Gastrocnemius medialis (tissue), 4 donors: Measurements from ENCODE around the gene LPGAT1. TPM values are rescaled to one million over a fixed set of nuclear protein-coding genes. Genes with fewer than 3 reads are reported as not detected.

Source experiments
- ATAC-seq, 2 donors: fragments of 150-250 bp; one replicate each; pipeline ENCODE4 v1.9.1; 2016
- DNase-seq, 2 donors: peaks; one replicate each; pipeline ENCODE4 v3.0.0-alpha.2; 2019
- H3K27ac ChIP-seq, 4 donors: fragments of 200-600 bp; sonication (generic); 1 replicate in 1 of 4; 2 replicates in 3 of 4; pipeline ENCODE4 v1.5.1; 2016 to 2018; ENCODE audit warnings: mild to moderate bottlenecking in 2 of 4, moderate library complexity in 1 of 4
- H3K27me3 ChIP-seq, 3 donors: fragments of 200-600 bp; sonication (generic) in 2 of 3; 1 replicate in 1 of 3; 2 replicates in 2 of 3; pipeline versions ENCODE4 v1.5.1 to v1.6.0; 2016 to 2019; ENCODE audit warnings: mild to moderate bottlenecking in 1 of 3, moderate library complexity in 1 of 3
- H3K36me3 ChIP-seq, 2 donors: fragments of 200-600 bp; sonication (generic) in 1 of 2; one replicate each; pipeline ENCODE4 v1.5.1; 2017 to 2018
- H3K4me1 ChIP-seq, 2 donors: fragments of 200-600 bp; sonication (generic) in 1 of 2; one replicate each; pipeline ENCODE4 v1.5.1; 2016 to 2017; ENCODE audit warnings: mild to moderate bottlenecking in 2 of 2
- H3K4me3 ChIP-seq, 4 donors: fragments of 200-600 bp; sonication (generic) in 3 of 4; 1 replicate in 1 of 4; 2 replicates in 3 of 4; pipeline ENCODE4 v1.5.1; 2016 to 2019; ENCODE audit warnings: mild to moderate bottlenecking in 2 of 4
- H3K9me3 ChIP-seq, 3 donors: fragments of 200-600 bp; sonication (generic) in 2 of 3; 1 replicate in 1 of 3; 2 replicates in 2 of 3; pipeline ENCODE4 v1.5.1; 2016 to 2019
- POLR2A ChIP-seq, 2 donors: fragments of 450-650 bp; IDR thresholded peaks; one replicate each; pipeline ENCODE4 v1.6.1; 2017; ENCODE audit warnings: antibody characterized with exemption in 2 of 2, mild to moderate bottlenecking in 2 of 2, moderate library complexity in 2 of 2
- in situ Hi-C, 4 donors: fragments of 200-750 bp; cut with MboI; loops; one replicate each; pipeline versions ENCODE4 v1.15.0 to v1.8.0; 2017; ENCODE audit warnings: low sequenced_read_pairs in 4 of 4
- intact Hi-C: fragments of 100-400 bp; cut with DNase I; formaldehyde crosslinking; loops from one replicate; pipeline ENCODE4 v1.15.1; 2023; ENCODE audit warnings: low total_unique reads
- total RNA-seq, 4 donors: library from RNA; depleted of rRNA; stranded (reverse); fragments of >200 nt; gene quantifications; one replicate each; pipeline versions ENCODE4 v1.1.0 to v1.2.3, GENCODE V29; 2016
- TF ChIP-seq, protein P1 (sequence below), 5 experiments: fragments of 450-650 bp in 3 of 5; fragments of 200-600 bp in 2 of 5; sonication (generic) in 2 of 5; IDR thresholded peaks in 4 of 5; conservative IDR thresholded peaks in 1 of 5; 1 replicate in 4 of 5; 2 replicates in 1 of 5; pipeline ENCODE4 v1.5.1; 2016 to 2019; ENCODE audit warnings: antibody characterized with exemption in 5 of 5, mild to moderate bottlenecking in 3 of 5, moderate library complexity in 3 of 5

Gene LPGAT1
- total RNA-seq, 4 donors from 2014 or later = 11.2 to 51.4 (median 21.5) TPM

DNA sequence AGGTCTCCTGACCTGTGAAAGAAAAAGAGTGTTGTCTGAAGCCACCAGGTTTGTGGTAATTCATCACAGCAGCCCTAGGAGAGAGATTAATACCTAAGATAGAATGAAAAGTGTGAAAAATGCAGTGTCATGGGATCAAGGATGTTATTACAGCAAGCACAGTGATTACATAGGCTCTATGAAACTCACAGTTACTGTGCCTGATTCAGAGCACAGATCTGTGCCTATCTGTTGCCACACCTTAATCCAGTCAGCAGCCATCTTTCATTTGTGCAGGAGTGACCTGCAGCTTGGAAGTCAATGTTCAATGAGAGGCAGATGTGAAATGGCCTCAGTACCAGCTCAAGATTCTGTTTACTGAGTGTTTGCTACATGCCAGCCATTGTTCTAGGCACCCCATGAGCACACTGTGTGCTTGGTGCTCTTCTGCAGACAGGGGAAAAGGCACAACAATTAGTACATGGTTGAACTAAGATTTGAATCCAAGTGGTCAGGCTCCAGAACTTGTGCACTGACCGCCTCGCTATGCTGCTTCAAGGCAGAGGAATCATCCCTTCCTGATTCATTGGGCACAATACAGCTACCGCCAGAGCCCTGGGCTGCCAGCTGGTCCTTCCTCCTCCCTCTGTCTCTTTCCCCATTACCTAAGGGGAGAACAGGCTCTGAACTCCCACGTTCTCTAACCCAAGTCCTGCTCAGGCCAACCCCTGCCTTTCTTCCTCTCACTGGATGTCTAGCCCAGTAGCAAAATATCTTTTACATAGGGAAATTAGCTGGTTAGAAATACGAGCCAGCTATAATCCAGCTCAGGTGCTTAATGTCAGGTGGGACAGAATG, 98.9 kb downstream of the LPGAT1 start:
- Histone ChIP-seq H3K9me3 (no peaks in the 10 kb centered on the region), H3K4me3 (no peak overlapping the region), H3K4me1 (no peaks in the 10 kb centered on the region), H3K36me3 (no peaks in the 10 kb centered on the region), H3K27ac (no peak overlapping the region), H3K27me3 (no peaks in the 10 kb centered on the region)
- ATAC-seq (no peak), DNase-seq (no peak)
- TF ChIP-seq, protein P1, sequence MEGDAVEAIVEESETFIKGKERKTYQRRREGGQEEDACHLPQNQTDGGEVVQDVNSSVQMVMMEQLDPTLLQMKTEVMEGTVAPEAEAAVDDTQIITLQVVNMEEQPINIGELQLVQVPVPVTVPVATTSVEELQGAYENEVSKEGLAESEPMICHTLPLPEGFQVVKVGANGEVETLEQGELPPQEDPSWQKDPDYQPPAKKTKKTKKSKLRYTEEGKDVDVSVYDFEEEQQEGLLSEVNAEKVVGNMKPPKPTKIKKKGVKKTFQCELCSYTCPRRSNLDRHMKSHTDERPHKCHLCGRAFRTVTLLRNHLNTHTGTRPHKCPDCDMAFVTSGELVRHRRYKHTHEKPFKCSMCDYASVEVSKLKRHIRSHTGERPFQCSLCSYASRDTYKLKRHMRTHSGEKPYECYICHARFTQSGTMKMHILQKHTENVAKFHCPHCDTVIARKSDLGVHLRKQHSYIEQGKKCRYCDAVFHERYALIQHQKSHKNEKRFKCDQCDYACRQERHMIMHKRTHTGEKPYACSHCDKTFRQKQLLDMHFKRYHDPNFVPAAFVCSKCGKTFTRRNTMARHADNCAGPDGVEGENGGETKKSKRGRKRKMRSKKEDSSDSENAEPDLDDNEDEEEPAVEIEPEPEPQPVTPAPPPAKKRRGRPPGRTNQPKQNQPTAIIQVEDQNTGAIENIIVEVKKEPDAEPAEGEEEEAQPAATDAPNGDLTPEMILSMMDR (IDR thresholded peaks at IDR 0.05 in 4 of 5, conservative IDR thresholded peaks at IDR 0.05 in 1 of 5) = no peak
- no peak for TF ChIP-seq POLR2A (IDR thresholded peaks at IDR 0.05)
- intact Hi-C loops = no loop called here
- in situ Hi-C loops = no loop called here

DNA sequence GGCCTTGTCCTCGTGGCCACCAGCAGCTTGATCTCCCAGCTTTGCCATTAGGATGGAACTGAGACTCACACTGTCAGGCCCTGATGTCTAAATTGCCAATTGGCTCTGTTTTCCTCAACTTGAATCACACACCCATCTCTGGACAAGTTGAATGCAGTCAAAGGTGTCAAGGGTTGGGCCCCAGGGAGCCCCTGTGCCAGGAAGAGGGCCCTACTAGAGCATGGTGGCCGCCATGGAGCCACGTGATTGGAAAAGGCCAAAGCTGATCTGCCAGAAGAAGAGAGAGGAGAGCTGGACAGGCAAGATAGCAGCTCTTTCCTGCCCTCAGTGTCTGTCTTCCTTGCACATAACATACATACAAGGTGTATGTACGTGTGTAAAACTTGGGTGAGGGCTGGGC, 100.2 kb downstream of the LPGAT1 start:
- no peak for ATAC-seq
- H3K4me1 ChIP-seq = no peaks in the 10 kb centered on the region
- no peak overlapping the region for H3K27ac ChIP-seq
- no peaks in the 10 kb centered on the region for H3K9me3 ChIP-seq
- H3K36me3 ChIP-seq = no peaks in the 10 kb centered on the region
- intact Hi-C loops = no loop called here
- in situ Hi-C loops = no loop called here
- TF ChIP-seq POLR2A (IDR thresholded peaks at IDR 0.05) = no peak
- TF ChIP-seq, protein P1 (IDR thresholded peaks at IDR 0.05 in 4 of 5, conservative IDR thresholded peaks at IDR 0.05 in 1 of 5) = no peak
- no peak for DNase-seq
- H3K27me3 ChIP-seq = no peaks in the 10 kb centered on the region
- no peak overlapping the region for H3K4me3 ChIP-seq

DNA sequence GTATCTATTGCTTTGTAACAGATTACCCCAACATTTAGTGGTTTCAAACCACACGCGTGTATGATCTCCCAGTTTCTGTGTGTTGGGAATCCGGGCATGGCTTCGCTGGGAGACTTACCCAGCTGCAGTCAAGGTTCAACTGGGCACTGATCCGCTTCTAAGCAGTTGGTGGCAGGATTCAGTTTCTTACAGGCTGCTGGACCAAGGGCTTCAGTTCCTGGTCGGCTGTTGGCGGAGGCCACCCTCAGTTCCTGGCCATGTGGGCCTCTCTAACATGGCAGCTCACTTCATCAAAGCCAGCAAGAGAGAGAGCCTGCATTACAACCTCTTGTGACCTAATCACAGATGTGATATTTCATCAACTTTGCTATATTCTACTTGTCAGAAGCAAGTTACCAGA, 101.3 kb downstream of the LPGAT1 start:
- H3K4me1 ChIP-seq = no peaks in the 10 kb centered on the region
- intact Hi-C loops = no loop called here
- TF ChIP-seq, protein P1 (IDR thresholded peaks at IDR 0.05 in 4 of 5, conservative IDR thresholded peaks at IDR 0.05 in 1 of 5) = no peak
- TF ChIP-seq POLR2A (IDR thresholded peaks at IDR 0.05) = no peak
- no peak overlapping the region for H3K4me3 ChIP-seq
- ATAC-seq (no peak), DNase-seq (no peak)
- H3K36me3 ChIP-seq = no peaks in the 10 kb centered on the region
- in situ Hi-C loops = no loop called here
- H3K27ac ChIP-seq = no peak overlapping the region
- no peaks in the 10 kb centered on the region for H3K27me3 ChIP-seq
- no peaks in the 10 kb centered on the region for H3K9me3 ChIP-seq

DNA sequence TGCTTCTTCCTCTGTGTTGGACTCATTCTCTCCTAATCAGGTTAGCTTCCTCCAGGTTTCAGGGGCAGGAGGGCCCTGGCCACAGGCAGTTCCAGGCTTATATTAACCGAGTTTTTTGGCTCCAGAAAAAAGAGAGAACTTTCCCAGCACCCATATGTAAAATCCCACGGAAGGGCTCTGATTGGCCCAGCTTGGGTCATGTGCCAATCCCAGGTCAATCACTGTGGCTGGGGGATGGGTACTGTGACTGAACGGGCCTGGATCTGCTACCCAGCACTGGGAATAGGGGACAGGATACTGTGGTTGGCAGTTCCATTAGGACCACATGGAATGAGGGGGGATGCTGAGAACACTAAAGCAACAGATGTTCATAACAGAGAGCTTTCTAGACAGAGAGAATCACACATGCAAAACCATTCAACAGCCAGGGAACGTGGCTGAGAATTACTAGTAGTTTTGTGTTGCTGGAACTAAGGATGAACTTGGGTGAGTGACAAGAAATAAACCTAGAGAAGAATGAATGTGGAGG, 104.0 kb downstream of the LPGAT1 start:
- Histone ChIP-seq H3K4me3 (no peak overlapping the region), H3K36me3 (no peaks in the 10 kb centered on the region), H3K4me1 (no peaks in the 10 kb centered on the region), H3K27me3 (no peaks in the 10 kb centered on the region), H3K9me3 (no peaks in the 10 kb centered on the region), H3K27ac (no peak overlapping the region)
- DNase-seq = no peak
- intact Hi-C loops = no loop called here
- no peak for TF ChIP-seq POLR2A (IDR thresholded peaks at IDR 0.05)
- TF ChIP-seq, protein P1 (IDR thresholded peaks at IDR 0.05 in 4 of 5, conservative IDR thresholded peaks at IDR 0.05 in 1 of 5) = no peak
- in situ Hi-C loops = no loop called here
- no peak for ATAC-seq
